T-helper 1 cell (primary cell): ENCODE results near the gene IGF2R.
"Not testable (repeated sequence)": the region's sequence is repeated elsewhere in the genome, so short reads cannot be mapped to it uniquely, and the experiment has no call there.

Experiments used
- DNase-seq, 5 donors: peaks; one replicate each; pipeline ENCODE4 v3.0.0-alpha.2; 2012 to 2020
- total RNA-seq, 4 donors: gene quantifications; one replicate each; lab custom pipeline; 2026; lab: John Stamatoyannopoulos, UW

IGF2R gene, protein sequence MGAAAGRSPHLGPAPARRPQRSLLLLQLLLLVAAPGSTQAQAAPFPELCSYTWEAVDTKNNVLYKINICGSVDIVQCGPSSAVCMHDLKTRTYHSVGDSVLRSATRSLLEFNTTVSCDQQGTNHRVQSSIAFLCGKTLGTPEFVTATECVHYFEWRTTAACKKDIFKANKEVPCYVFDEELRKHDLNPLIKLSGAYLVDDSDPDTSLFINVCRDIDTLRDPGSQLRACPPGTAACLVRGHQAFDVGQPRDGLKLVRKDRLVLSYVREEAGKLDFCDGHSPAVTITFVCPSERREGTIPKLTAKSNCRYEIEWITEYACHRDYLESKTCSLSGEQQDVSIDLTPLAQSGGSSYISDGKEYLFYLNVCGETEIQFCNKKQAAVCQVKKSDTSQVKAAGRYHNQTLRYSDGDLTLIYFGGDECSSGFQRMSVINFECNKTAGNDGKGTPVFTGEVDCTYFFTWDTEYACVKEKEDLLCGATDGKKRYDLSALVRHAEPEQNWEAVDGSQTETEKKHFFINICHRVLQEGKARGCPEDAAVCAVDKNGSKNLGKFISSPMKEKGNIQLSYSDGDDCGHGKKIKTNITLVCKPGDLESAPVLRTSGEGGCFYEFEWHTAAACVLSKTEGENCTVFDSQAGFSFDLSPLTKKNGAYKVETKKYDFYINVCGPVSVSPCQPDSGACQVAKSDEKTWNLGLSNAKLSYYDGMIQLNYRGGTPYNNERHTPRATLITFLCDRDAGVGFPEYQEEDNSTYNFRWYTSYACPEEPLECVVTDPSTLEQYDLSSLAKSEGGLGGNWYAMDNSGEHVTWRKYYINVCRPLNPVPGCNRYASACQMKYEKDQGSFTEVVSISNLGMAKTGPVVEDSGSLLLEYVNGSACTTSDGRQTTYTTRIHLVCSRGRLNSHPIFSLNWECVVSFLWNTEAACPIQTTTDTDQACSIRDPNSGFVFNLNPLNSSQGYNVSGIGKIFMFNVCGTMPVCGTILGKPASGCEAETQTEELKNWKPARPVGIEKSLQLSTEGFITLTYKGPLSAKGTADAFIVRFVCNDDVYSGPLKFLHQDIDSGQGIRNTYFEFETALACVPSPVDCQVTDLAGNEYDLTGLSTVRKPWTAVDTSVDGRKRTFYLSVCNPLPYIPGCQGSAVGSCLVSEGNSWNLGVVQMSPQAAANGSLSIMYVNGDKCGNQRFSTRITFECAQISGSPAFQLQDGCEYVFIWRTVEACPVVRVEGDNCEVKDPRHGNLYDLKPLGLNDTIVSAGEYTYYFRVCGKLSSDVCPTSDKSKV (N-terminal part only)
- total RNA-seq, result 177 to 264 (median 244) reads per million in 4 donors

DNA sequence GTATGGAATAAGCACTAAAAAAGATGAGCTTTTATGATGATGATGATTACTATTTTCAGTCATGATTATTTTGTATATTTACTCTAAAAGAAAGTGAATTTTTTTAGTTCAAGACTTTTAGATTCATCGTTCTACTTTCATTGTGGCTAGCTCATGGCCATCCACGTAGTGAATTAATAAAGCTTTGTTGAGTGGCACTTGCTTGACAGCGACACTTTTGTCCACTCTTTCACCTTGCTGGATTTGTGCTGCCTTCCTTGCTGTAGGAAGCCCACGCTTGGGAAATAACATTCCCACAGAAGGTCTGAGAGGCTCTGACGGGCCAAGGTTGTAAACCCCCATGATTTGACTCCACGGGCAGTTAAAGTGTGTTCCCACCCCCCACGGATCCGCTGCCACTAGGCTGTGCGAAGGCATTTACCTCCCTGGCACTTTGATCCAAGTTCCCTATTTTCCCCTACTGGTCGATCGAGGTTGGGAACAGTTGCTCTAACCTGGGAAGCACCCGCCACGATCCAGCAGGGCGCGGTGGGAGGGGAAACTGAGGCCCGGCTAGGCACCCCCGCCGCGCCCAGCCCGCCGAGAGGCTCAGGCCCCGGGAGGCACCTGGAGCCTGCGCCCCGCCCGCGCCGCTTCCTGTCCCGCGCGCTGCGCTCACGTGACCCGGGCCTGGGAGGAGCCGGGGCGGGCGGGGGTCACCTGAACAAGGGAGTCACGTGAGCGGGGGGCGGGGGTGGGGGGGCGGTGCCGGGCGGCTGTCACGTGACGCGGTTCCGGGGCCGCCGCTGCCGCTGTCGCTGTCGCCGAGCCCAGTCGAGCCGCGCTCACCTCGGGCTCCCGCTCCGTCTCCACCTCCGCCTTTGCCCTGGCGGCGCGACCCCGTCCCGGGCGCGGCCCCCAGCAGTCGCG lies at the start of gene IGF2R:
Gene IGF2R (plus strand): TSS at position 788 of the 909 bp plus-strand sequence. CDS start 165 bp downstream, outside the sequence.
- DNase-seq, result peak; percentile 88 to 96 (median 91)

DNA sequence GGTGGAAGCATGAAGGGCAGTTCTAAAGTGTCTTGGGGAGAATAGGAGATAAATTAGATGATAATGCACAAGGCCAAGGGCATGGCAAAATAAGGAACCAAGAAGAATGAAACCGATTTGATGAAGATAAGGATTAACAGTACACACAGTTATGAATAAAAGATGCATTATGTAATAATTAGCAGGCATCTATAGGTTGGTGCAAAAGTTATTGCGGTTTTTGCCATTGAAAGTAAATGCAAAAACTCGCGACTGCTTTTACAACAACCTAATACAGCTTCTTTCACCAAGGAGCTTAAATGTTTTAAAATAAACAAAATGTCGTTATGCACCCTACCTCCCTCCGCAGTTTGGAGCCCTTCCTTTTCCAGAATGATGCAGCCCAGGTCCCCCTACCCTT lies 49.1 kb upstream of the IGF2R start:
- no peak for DNase-seq

DNA sequence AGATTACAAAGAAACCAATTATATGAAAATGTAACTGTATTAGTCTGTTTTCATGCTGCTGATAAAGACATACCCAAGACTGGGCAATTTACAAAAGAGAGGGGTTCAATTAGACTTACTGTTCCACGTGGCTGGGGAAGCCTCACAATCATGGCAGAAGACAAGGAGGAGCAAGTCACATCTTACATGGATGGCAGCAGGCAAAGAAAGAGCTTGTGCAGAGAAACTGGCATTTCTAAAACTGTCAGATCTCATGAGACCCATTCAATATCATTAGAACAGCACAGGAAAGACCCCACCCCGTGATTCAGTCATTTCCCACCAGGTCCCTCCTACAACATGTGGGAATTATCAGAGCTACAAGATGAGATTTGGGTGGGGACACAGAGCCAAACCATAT lies 44.7 kb upstream of the IGF2R start:
- not testable (repeated sequence) for DNase-seq

GRCh38 chr6:159926542-159927203 lies 42.2 kb upstream of the IGF2R start:
- DNase-seq, result no peak

DNA sequence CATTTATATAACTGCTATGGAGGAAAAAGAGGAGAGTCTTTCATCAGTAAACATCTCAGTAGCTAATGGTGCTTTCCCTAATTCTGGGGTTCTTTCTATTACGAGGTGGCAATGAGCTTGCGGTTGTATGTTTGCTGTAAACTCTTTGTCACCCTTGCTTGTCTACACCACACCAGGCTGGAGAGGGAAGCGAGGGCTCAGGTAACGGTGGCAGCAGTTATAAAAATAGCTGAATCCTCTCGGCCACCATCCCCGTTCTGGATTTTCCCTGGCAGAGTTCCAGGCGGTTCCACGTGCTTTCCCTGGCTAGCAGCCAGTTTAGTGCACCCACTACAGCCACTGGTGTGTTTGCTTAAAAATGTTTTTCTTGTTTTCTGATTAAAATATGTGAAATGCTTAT lies 39.1 kb upstream of the IGF2R start:
- DNase-seq, result peak; percentile 39 to 60 (median 46)

GRCh38 chr6:159931112-159931511 lies 37.8 kb upstream of the IGF2R start:
- DNase-seq, result peak in 1 of 5 donors; percentile 85

DNA sequence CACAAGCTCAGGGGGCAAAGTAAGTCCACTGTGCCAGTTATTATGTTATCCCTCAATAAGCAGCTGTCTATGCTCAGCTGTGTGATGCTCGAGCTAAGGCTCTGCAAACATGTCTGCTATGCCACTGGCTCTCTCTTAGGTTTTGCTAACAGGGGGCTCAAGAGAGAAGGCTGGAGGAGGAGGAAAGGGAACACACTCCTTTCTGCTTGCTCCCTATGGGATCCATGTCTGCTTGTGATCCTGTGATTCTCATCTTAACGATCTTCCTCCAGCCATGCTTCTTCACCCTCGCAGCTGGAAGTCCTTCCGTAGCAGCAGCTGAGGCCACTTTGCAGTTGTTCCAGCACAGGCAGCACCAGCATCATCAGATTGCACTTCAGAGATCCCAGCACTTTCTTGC lies 37.0 kb upstream of the IGF2R start:
- DNase-seq, result no peak

GRCh38 chr6:159933077-159933476 lies 35.8 kb upstream of the IGF2R start:
- no peak for DNase-seq

DNA sequence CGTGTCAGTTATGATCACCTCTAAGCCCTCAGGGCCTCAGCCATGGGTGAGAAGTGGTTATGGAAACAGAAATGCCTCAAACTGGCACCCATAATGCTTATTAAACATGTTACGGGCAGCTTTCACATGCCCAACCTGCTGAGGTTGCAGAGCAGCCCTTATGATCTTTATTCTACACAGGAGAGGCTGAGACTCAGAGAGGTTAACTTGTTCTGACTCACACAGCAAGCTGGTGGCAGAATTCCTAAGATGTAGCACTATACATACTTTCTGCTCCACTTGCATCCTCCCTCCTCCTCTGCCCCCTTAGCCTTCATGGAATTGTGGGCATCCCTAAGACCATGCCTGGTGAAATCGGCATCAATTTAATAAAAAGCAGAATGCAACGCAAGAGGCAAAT lies 34.7 kb upstream of the IGF2R start:
- DNase-seq, result no peak

DNA sequence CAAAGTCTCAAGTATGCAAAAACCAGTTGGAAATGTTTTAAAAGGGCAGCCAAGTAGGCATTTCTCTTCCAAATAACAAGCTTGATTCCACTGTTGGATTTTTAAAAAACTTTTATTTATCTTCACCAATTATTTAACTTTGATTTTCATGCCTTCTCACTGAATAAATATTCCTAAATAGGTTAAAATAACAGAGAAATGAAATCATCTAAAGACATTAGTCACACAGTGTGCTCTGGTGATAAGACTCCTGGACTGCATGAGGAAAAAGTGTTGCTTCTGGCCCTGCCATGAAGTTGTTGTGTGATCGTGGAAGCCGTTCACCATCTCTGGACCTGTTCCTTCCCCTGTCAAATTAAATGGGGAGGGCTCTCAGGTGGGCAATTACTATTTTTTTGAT lies 33.8 kb upstream of the IGF2R start:
- no peak for DNase-seq

DNA sequence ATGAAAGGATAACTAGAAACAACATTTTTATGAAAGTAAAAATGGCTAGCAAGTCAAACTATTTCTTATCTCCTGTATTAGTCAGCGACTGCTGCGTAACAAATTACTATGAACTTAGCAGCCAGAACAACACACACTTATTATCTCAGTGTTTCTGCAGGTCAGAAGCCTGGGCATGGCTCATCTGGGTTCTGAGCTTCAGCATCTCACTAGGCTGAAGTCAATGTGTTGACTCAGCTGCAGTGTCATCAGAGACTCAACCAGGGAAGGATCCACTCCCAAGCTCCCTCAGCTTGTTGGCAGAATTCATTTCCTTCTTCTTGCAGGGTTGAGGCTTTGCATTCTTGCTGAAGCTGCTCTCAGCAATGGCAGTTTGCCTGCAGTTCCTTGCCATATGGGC lies 33.2 kb upstream of the IGF2R start:
- DNase-seq, result no peak

DNA sequence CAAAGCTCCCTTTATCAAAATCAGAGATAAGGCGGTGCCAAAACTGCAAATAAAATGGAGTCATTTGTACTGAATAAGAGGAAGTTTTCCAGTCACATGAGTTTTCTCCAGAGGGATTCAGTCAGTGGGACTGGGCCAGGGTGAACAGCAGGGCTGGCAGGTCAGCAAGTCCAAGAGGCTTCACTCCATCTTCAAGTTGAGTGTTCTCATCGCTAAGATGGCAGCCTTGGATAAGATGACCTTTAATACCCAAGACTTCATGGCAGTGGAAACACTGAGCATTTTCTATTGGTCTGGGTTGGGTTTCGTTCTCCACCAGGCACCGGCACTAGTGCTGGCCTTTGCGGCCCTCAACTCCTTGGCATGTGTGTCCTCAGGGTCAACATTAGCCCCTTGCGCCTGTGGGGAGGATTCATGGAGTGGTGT lies 29.3 kb upstream of the IGF2R start:
- no peak for DNase-seq

DNA sequence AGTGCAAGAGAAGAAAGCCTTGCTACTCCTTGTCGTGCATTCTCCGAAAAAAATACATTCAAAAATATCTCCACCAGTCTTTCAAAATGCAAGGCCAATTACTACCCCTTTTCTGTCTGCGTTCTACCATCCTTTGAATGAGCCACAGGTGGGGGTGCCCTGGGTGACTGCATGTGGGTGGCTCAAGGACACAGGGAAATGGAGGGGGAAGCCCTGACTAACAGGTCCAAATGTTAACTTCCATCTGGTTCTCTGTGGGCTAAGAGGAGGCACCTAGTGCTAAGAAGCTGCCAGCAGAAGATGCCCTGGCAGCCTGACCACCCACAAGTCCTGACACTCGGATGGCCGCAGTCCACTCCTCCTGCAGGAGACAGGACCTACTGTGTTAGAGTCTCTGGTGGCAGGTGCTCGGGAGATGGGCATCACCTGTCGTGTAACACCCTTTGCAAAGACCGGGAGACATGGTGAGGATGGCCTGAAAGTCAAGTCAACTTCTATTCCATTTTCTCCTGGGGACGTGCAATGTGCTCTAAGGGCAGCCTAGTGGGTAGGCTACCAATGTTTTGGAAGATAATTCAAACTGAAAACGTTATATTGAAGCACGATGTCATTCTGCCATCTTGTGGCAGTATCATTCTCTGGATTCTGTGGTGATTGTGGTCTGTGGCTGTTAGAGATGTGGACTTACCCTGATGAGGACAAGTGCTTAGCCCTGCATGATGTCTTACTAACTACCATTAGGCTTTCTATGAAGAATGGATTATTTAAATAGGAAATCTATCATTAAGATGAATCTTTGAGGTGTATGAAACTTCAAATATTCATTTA lies 27.4 kb upstream of the IGF2R start:
- DNase-seq, result peak in 3 of 5 donors; percentile 15 to 66 (median 18)

GRCh38 chr6:159943101-159943632 lies 25.7 kb upstream of the IGF2R start:
- no peak for DNase-seq

DNA sequence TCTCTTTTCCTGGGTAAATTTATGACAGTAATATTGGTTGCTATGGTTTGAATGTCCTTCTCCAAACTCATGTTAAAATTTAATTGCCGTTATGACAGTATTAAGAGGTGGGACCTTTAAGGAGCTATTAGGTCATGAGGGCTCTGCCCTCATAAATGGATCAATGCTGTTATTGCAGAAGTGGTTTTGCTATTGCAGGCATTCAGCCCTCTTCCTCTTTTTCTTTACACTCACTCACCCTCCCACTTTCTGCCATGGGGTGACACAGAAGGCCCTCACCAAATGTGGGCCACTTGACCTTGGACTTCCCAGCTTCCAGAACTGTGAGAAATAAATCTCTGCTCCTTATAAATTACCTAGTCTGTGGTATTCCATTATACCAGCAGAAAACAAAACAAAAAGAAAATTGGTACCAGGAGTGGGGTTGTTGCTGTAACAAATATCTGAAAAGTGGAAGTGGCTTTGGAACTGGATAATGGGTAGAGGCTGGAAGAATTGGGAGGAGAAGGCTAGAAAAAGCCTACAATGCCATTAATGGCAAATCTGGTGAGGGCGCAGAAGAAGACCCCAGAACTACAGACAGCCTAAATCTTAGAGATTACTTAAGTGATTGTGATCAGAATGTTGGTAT lies 24.8 kb upstream of the IGF2R start:
- DNase-seq, result no peak

DNA sequence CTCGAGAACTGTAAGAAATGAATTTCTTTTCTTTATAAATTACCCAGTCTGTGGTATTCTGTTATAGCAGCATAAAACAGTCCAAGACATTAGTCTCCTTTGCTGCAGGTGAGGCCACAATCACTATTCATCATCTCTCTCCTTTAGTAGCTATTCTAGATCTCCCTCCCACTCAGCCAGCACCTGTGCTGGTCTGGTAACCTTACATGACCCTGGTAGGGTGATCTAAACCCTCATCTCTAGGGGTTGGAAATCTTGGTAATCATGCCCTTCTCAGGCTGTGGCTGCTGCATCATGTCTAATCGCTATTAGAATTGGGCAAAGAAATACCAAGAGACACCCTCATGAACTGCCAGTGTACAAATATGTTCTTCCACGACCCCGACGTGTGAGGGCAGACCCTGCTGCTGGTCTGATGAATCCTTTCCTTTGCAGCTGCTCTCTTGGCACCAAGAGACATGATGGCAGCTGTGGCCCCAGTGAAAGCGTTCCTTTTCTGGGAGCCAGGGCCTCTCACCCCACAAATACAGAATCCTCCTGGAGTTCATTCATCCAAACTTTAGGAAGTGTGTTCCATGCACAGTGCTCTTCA lies 23.0 kb upstream of the IGF2R start:
- no peak for DNase-seq

DNA sequence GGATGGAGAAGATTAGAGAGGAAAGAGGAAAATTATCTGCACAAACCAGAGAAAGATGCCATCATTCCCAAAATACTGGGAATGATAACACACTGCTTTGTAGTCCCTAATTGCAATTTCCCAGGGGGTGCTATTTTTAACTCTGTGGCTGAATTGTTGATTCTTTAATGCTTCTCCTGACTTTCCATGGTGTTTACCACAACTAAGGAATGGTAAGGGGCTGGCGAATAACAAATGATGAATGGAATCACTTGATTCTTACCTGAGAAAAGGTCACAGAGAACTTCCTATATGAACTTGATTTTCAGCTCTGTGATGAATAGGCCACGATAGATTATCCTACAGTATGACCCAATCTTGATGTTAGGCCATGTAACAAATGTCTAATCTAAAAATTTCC lies 22.0 kb upstream of the IGF2R start:
- DNase-seq, result no peak

- no peak for DNase-seq
Observed at GRCh38 chr6:159948199-159948598, 20.7 kb upstream of the IGF2R start.

DNA sequence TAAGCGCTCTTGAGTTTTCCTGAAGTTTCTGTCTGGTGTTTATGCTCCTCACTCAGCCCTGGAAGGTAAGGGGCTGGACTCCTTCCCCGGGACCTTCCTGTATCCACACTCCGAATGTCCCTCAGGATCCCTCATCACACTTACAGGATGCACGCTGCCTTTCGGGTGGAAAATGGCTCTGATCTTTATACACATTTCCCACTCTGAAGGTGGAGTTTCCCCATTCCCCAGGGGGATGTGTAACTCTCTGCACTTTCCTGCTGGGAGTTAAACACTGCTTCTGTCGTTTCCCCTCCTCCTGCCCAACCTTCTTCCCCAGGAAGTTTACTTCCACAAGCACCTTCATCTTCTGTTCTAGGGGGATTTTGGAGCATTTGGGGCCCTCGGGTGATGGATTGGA lies 17.1 kb upstream of the IGF2R start:
- no peak for DNase-seq
